PC-9 (cell line): ENCODE data around the gene EPGN. TPM values are rescaled to one million over a fixed set of nuclear protein-coding genes. Genes with fewer than 3 reads are reported as not detected.
A peak's percentile ranks its signal among the peaks of the same experiment; 100 is the strongest.

Experiments used
- Bru-seq: library from RNA; stranded (reverse); fragments of 400-500 nt; gene quantifications from one replicate; lab custom pipeline; 2021; lab: Mats Ljungman, UMichigan
- BruChase-seq, 2 experiments: library from RNA; stranded (reverse); fragments of 400-500 nt; gene quantifications; one replicate each; lab custom pipeline; 2021; lab: Mats Ljungman, UMichigan
- BruUV-seq: library from RNA; stranded (reverse); fragments of 400-500 nt; replicated peaks from 2 replicates; lab custom pipeline; 2021; lab: Mats Ljungman, UMichigan
- CTCF ChIA-PET: fragments of 300-600 bp; sonication (Branson Sonifier 250); formaldehyde crosslinking; loops from one replicate; lab custom pipeline; 2022; ENCODE audit warnings: antibody characterized with exemption; lab: Charles Lee
- POLR2A ChIA-PET: fragments of 300-600 bp; sonication (Branson Sonifier 250); formaldehyde crosslinking; loops from one replicate; lab custom pipeline; 2022; ENCODE audit warnings: antibody characterized with exemption; ENCODE audit not compliant: unreplicated experiment; lab: Charles Lee
- DNase-seq, 2 experiments: peaks; one replicate each; pipeline versions ENCODE4 v3.0.0 to v3.0.0-alpha.2; 2015 to 2022; ENCODE audit warnings: mixed read lengths in 1 of 2
- H2AFZ ChIP-seq: fragments of 200-600 bp; sonication (generic); 2 replicates; pipeline ENCODE4 v1.8.1; 2017; ENCODE audit warnings: antibody characterized with exemption
- H3F3A ChIP-seq: fragments of 200-600 bp; sonication (generic); 2 replicates; pipeline ENCODE4 v1.8.1; 2017; ENCODE audit warnings: antibody characterized with exemption, mild to moderate bottlenecking, low read depth; ENCODE audit not compliant: insufficient read depth
- H3K27ac ChIP-seq: fragments of 200-600 bp; sonication (generic); 2 replicates; pipeline ENCODE4 v1.6.1; 2016; ENCODE audit warnings: mixed run types
- H3K27me3 ChIP-seq: fragments of 200-600 bp; sonication (generic); 2 replicates; pipeline ENCODE4 v1.6.1; 2016; ENCODE audit warnings: low read depth, mixed run types; ENCODE audit not compliant: insufficient read depth
- H3K36me3 ChIP-seq: fragments of 200-600 bp; sonication (generic); 2 replicates; pipeline ENCODE4 v1.6.1; 2016; ENCODE audit warnings: low read depth, mixed run types
- H3K4me1 ChIP-seq: fragments of 200-600 bp; sonication (generic); replicated peaks from 2 replicates; pipeline ENCODE4 v1.6.1; 2016; ENCODE audit warnings: mixed run types; ENCODE audit not compliant: insufficient read depth
- H3K4me2 ChIP-seq: fragments of 200-600 bp; sonication (generic); 2 replicates; pipeline ENCODE4 v1.6.1; 2017; ENCODE audit warnings: mixed run types
- H3K4me3 ChIP-seq: fragments of 200-600 bp; sonication (generic); 2 replicates; pipeline ENCODE4 v1.6.1; 2016; ENCODE audit warnings: mixed run types
- H3K79me2 ChIP-seq: fragments of 200-600 bp; sonication (generic); 2 replicates; pipeline ENCODE4 v1.6.1; 2017; ENCODE audit warnings: low read depth, mixed run types
- H3K9me2 ChIP-seq: fragments of 200-600 bp; sonication (generic); 2 replicates; pipeline ENCODE4 v1.8.1; 2017; ENCODE audit warnings: mild to moderate bottlenecking; ENCODE audit not compliant: insufficient read depth
- H3K9me3 ChIP-seq: fragments of 200-600 bp; sonication (generic); 2 replicates; pipeline ENCODE4 v1.8.1; 2016; ENCODE audit warnings: low read depth; ENCODE audit not compliant: insufficient read depth
- H4K20me1 ChIP-seq: fragments of 200-600 bp; sonication (generic); 2 replicates; pipeline ENCODE4 v1.8.1; 2017; ENCODE audit not compliant: insufficient read depth
- CTCF ChIP-seq: fragments of 200-600 bp; sonication (generic); conservative IDR thresholded peaks from 2 replicates; pipeline ENCODE4 v1.6.1; 2017; ENCODE audit warnings: mixed run types, antibody characterized with exemption, mild to moderate bottlenecking, moderate library complexity
- EZH2 ChIP-seq: fragments of 200-600 bp; sonication (generic); IDR thresholded peaks from 2 replicates; pipeline ENCODE4 v1.8.0; 2017; ENCODE audit warnings: antibody characterized with exemption, low read depth
- intact Hi-C: fragments of 100-400 bp; cut with micrococcal nuclease; formaldehyde crosslinking; loops from one replicate; pipeline ENCODE4 v1.10.0; 2022; ENCODE audit not compliant: unreplicated experiment
- long read RNA-seq: library from polyadenylated mRNA; stranded (forward); transcript quantifications from one replicate; pipeline ENCODE4 v2.0.0, GENCODE V29; 2022
- total RNA-seq: library from RNA; stranded (reverse); gene quantifications from 2 replicates; pipeline ENCODE4 v1.2.3, GENCODE V29; 2021

The EPGN gene
- total RNA-seq (4.5 and 5.5 TPM in 2 replicates), Bru-seq, nascent RNA (percentile 69 among the genes with signal in this experiment), BruChase-seq, experiment 1, labeled RNA remaining after a 2-hour chase (percentile 57 among the genes with signal in this experiment), BruChase-seq, experiment 2, labeled RNA remaining after a 6-hour chase (percentile 64 among the genes with signal in this experiment)
- long read RNA-seq, partial matches to known transcripts: 0 of 3 reads
- long read RNA-seq, other reads (novel, unspliced or antisense): 1 of 3 reads

GRCh38 chr4:74308215-74308614, at the start of gene EPGN:
EPGN (plus strand) TSS chr4:74308470; CDS start chr4:74308534, 64 bp downstream.
- CTCF ChIA-PET: interaction anchor here (2.2 kb wide), 1 partner anchor 79 kb away, joined by 11 read pairs; no protein-coding TSS in a partner anchor
- H3K27ac ChIP-seq: no peak within 1 kb of the TSS
- no peak within 1 kb of the TSS for H2AFZ ChIP-seq
- TF ChIP-seq CTCF (no peak), EZH2 (no peak)
- no peaks in the 10 kb centered on the region for H3K27me3 ChIP-seq
- H4K20me1 ChIP-seq: no peaks in the 10 kb centered on the region
- POLR2A ChIA-PET: interaction anchor here (0.6 to 1.0 kb wide), 4 partner anchors 24 to 149 kb away, joined by 3 to 16 read pairs (median 3); no protein-coding TSS in a partner anchor
- DNase-seq: peak in 1 of 2 experiments; percentile 29
- no peaks in the 10 kb centered on the region for H3K79me2 ChIP-seq
- no peaks in the 10 kb centered on the region for H3K36me3 ChIP-seq
- no peaks in the 10 kb centered on the region for H3K9me3 ChIP-seq
- BruUV-seq: no TSS peak
- no peak within 1 kb of the TSS for H3K4me2 ChIP-seq
- no peaks in the 10 kb centered on the region for H3K9me2 ChIP-seq
- no peaks in the 10 kb centered on the region for H3F3A ChIP-seq
- H3K4me3 ChIP-seq: no peak within 1 kb of the TSS
- intact Hi-C loops: loop anchor here (1.0 kb wide), 2 partner anchors 24 to 77 kb away; no protein-coding TSS in a partner anchor
- H3K4me1 ChIP-seq: no peaks in the 10 kb centered on the region

GRCh38 chr4:74258963-74259362, 49.3 kb upstream of the EPGN start:
- CTCF ChIA-PET: no interaction called here
- Histone ChIP-seq H3K9me3 (no peaks in the 10 kb centered on the region), H3K4me1 (no peaks in the 10 kb centered on the region), H3K9me2 (no peaks in the 10 kb centered on the region), H3K79me2 (no peaks in the 10 kb centered on the region), H3K27me3 (no peaks in the 10 kb centered on the region), H3F3A (no peaks in the 10 kb centered on the region), H2AFZ (no peak overlapping the region), H3K4me2 (no peak overlapping the region), H3K36me3 (no peaks in the 10 kb centered on the region), H4K20me1 (no peaks in the 10 kb centered on the region), H3K27ac (no peak overlapping the region), H3K4me3 (no peak overlapping the region)
- intact Hi-C loops: no loop called here
- BruUV-seq: no TSS peak
- TF ChIP-seq CTCF: no peak
- POLR2A ChIA-PET: no interaction called here
- no peak for DNase-seq

GRCh38 chr4:74260036-74260435, 48.2 kb upstream of the EPGN start:
- no peaks in the 10 kb centered on the region for H3F3A ChIP-seq
- no peak for TF ChIP-seq EZH2
- TF ChIP-seq CTCF: no peak
- CTCF ChIA-PET: no interaction called here
- DNase-seq: no peak
- POLR2A ChIA-PET: no interaction called here
- no peaks in the 10 kb centered on the region for H3K9me2 ChIP-seq
- H4K20me1 ChIP-seq: no peaks in the 10 kb centered on the region
- no peak overlapping the region for H3K4me2 ChIP-seq
- H3K27ac ChIP-seq: no peak overlapping the region
- no peak overlapping the region for H2AFZ ChIP-seq
- no peaks in the 10 kb centered on the region for H3K9me3 ChIP-seq
- no peak overlapping the region for H3K4me3 ChIP-seq
- no peaks in the 10 kb centered on the region for H3K36me3 ChIP-seq
- H3K4me1 ChIP-seq: no peaks in the 10 kb centered on the region
- intact Hi-C loops: no loop called here
- no peaks in the 10 kb centered on the region for H3K27me3 ChIP-seq
- no TSS peak for BruUV-seq
- H3K79me2 ChIP-seq: no peaks in the 10 kb centered on the region
